ENCODE results near the gene PLK2. TPM values are rescaled to one million over a fixed set of nuclear protein-coding genes. Genes with fewer than 3 reads are reported as not detected.

The PLK2 gene
- total RNA-seq, result 23.7 TPM
- long read RNA-seq, transcript PLK2-201 (14 exons, 2,960 nt), result major isoform, 66 of 84 reads
- long read RNA-seq, partial matches to known transcripts, result 6 of 84 reads
- long read RNA-seq, other reads (novel, unspliced or antisense), result 12 of 84 reads

DNA sequence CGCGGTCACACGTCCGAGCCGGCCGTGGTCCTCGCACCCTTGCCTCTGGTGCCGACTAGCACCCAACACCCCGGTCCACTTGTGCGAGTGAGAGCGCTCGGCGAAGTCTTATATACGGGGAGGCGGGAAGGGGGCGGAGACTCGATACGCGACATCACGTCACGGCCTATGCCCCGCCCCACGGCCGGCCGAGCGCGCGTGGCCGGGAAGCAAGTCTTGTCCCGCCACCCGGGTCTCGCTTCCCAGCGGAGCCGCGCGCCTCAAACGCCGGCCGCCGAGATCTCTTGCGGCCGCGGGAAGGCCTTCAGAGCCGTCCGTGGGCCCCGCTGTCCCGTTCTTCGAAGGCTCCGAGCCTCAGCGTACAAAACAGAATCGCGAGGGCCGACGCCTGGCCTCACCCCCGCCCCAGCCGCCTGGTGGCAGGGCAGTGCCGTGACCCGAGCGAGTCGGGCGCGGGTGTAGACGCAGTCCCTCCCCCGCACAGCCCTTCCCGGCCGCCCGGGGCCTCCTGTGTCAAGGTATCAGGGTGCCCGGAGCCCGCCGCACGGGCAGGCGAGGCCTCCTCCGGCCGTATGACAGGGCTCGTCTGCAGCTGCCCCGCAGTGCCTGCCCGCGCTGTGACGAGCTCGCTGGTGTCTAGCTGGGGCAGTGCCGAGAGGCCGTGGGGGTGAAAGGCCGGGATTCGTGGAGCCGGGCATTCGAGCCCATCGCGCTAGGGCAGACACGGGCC, at the start of gene PLK2:
Gene PLK2 (minus strand): TSS at position 85 of the 730 bp plus-strand sequence. CDS start 127 bp downstream, outside the sequence.
- DNase-seq (ENCODE audit: low spot score), result peak; percentile 99

GRCh38 chr5:58507715-58508114, 47.8 kb upstream of the PLK2 start:
- no peak for DNase-seq (ENCODE audit: low spot score)

DNA sequence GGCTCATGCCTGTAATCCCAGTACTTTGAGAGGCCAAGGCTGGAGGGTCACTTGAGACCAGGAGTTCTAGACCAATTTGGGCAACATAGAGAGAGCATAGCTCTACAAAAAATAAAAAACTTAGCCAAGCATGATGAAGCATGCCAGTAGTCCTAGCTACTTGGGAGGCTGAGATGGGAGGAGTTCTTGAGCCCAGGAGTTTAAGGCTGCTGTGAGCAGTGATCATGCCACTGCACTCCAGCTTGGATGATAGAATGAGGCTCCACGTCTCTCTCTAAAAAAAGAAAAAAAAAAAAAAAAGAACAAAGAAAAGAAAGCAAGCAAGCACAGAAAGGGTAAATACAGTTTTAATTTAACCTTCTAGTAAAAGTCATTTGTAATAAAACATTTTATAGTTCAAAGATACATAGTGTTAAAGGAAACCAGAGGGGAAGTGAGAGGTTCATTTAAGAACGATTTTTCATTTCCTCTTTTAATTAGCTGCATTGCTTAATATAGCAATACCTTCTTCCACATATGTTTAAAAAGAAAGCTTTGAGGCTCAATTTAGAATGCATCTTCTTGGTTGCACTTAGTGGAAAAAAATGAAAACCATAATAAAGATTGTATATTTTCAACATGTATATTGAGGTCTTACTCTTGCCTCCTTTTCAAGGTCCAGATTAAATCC, 46.2 kb upstream of the PLK2 start:
- DNase-seq (ENCODE audit: low spot score), result no peak

- DNase-seq (ENCODE audit: low spot score), result no peak
These were observed 45.6 kb upstream of the PLK2 start for GRCh38 chr5:58505502-58505901.

GRCh38 chr5:58504766-58505165, 44.9 kb upstream of the PLK2 start:
- no peak for DNase-seq (ENCODE audit: low spot score)

- DNase-seq (ENCODE audit: low spot score), result no peak
These were observed 43.6 kb upstream of the PLK2 start for GRCh38 chr5:58503390-58504046.

GRCh38 chr5:58501778-58502417, 42.0 kb upstream of the PLK2 start:
- no peak for DNase-seq (ENCODE audit: low spot score)

- DNase-seq (ENCODE audit: low spot score), result no peak
These were observed 40.1 kb upstream of the PLK2 start for GRCh38 chr5:58499941-58500340.

- no peak for DNase-seq (ENCODE audit: low spot score)
These were observed 39.3 kb upstream of the PLK2 start for GRCh38 chr5:58499231-58499630.

- DNase-seq (ENCODE audit: low spot score), result no peak
These were observed 38.6 kb upstream of the PLK2 start for GRCh38 chr5:58498340-58498942.

GRCh38 chr5:58497921-58498320, 38.0 kb upstream of the PLK2 start:
- no peak for DNase-seq (ENCODE audit: low spot score)

GRCh38 chr5:58497386-58497785, 37.5 kb upstream of the PLK2 start:
- no peak for DNase-seq (ENCODE audit: low spot score)

DNA sequence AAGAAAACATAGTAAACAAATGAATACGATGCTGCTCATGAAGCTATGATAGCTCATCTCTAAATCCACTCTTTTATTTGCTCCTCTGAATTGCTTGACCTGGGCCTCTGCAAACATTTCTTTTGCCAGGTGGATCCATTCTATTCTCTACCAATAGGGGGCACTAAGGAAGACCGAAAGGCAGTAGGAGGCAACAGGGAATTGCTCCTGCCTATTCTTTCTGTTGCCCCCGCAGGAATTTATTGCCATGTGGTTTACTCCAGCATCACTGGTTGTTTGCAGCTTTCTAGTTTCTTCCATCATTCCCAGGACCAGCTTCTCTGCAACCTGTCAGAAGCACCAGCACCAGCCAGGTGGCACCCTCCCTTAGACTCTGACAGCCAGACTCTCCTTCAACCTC, 36.6 kb upstream of the PLK2 start:
- no peak for DNase-seq (ENCODE audit: low spot score)

GRCh38 chr5:58493141-58493540, 33.3 kb upstream of the PLK2 start:
- DNase-seq (ENCODE audit: low spot score), result no peak

DNA sequence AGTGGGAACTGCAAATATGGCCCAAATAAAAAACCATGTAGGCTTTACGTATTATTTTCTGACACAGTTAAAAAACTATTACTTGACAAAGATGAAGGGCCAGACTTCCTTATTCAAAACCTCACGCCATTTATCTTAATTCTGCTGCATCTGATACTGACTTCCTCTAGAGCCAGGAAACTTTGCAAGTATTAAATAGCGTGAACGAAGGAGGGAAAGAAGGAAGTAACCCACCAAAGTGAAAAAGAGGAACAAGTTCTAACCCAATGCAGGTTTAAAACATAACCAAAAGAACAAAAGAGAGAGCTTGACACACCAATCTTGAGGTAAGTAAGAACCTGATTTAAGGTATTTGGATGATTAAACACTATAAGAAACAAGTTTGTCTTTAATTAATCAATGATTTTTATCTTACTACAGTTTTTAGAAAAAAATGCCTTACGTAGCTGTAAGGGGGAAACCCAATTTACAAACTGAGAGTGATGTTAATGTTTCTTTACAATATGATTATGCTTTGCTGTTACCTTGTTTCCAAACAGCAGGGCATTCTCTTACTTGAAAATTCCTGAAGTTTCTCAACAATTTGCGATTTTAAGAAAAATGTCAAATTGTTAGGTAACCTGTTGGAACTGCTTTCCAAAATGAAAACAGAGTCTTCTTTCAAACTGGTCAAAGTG, 31.5 kb upstream of the PLK2 start, which contains the start of gene GAPT:
Gene GAPT (plus strand): TSS at position 220 of the 677 bp plus-strand sequence. CDS start 3,102 bp downstream, outside the sequence.
- DNase-seq (ENCODE audit: low spot score), result no peak

DNA sequence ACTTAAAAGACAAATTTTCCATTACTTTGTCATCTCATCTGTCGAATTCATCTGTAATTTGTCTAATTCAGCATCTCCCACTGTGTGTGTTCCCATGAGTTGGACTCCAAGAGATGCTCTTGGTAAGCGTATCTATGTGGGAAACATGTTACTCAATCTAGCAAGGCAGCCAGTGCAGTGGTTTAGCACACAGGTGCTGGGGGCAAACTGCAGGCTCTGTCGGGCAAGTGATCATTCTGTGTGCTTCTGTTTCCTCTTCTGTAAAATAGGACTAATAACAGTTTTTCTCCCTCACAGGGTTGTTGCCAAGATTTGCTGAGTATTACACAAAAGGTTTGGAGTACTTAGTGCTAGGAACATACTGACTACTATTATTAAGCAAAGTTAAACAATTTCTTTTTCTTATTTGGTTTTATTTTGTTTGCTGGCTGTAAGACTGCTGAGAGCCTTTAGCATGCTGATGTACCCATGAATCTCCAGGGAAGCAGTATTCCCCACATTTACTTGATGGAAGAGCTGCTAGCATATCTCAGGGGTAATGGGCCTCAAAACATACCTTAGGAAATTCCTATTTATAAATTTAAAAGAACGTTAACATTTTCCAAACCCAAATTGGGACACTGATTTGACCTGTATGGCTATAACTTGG, 30.6 kb upstream of the PLK2 start:
- DNase-seq (ENCODE audit: low spot score), result no peak

GRCh38 chr5:58486290-58486689, 26.4 kb upstream of the PLK2 start:
- no peak for DNase-seq (ENCODE audit: low spot score)

GRCh38 chr5:58484505-58484904, 24.6 kb upstream of the PLK2 start:
- DNase-seq (ENCODE audit: low spot score), result no peak

- DNase-seq (ENCODE audit: low spot score), result no peak
These were observed 22.6 kb upstream of the PLK2 start for GRCh38 chr5:58482536-58482935.

- DNase-seq (ENCODE audit: low spot score), result no peak
These were observed 21.9 kb upstream of the PLK2 start for GRCh38 chr5:58481828-58482227.

Measured in mesenteric fat pad (tissue), 1 donor.